ENCODE results near the gene ITIH4. TPM values are rescaled to one million over a fixed set of nuclear protein-coding genes. Genes with fewer than 3 reads are reported as not detected.

ITIH4 gene
- total and polyA plus RNA-seq, 2 of the 13 experiments (the other 11 are each of a cell fraction or from before 2014, with no cell fraction given), result 2.7 to 5.3 TPM

DNA sequence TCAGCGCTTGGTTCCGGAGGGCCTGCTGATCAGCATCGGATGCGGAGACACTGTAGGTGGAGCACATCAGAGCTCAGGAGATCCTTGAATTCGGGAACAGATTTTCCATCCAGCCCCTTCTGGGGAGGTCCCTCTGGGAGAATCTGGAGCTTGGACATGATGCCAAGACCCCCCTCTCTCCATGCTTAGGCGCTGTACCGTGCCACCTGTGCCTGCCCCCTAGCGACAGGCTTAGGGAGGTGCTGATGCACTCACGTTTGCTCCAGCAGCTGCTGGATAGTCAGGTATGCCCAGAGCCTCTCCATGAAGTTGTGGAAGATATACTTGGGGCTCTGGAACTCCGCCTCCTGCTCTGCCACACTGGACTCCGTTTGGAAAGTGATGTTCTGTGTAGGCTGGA, 9.7 kb downstream of the ITIH4 start (continued):
- TF ChIP-seq, protein P1, sequence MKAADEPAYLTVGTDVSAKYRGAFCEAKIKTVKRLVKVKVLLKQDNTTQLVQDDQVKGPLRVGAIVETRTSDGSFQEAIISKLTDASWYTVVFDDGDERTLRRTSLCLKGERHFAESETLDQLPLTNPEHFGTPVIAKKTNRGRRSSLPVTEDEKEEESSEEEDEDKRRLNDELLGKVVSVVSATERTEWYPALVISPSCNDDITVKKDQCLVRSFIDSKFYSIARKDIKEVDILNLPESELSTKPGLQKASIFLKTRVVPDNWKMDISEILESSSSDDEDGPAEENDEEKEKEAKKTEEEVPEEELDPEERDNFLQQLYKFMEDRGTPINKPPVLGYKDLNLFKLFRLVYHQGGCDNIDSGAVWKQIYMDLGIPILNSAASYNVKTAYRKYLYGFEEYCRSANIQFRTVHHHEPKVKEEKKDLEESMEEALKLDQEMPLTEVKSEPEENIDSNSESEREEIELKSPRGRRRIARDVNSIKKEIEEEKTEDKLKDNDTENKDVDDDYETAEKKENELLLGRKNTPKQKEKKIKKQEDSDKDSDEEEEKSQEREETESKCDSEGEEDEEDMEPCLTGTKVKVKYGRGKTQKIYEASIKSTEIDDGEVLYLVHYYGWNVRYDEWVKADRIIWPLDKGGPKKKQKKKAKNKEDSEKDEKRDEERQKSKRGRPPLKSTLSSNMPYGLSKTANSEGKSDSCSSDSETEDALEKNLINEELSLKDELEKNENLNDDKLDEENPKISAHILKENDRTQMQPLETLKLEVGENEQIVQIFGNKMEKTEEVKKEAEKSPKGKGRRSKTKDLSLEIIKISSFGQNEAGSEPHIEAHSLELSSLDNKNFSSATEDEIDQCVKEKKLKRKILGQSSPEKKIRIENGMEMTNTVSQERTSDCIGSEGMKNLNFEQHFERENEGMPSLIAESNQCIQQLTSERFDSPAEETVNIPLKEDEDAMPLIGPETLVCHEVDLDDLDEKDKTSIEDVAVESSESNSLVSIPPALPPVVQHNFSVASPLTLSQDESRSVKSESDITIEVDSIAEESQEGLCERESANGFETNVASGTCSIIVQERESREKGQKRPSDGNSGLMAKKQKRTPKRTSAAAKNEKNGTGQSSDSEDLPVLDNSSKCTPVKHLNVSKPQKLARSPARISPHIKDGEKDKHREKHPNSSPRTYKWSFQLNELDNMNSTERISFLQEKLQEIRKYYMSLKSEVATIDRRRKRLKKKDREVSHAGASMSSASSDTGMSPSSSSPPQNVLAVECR (CRISPR knock-in tag; IDR thresholded peaks at IDR 0.05; ENCODE audit: borderline replicate concordance), result no peak
- TF ChIP-seq SP1 (IDR thresholded peaks at IDR 0.05) (no peak), SP1 (CRISPR knock-in tag; IDR thresholded peaks at IDR 0.05) (no peak), TOPORS (CRISPR knock-in tag; IDR thresholded peaks at IDR 0.05) (no peak), TOE1 (CRISPR knock-in tag; IDR thresholded peaks at IDR 0.05) (no peak), HDAC2 (CRISPR knock-in tag; IDR thresholded peaks at IDR 0.05) (no peak), JARID2 (CRISPR knock-in tag; IDR thresholded peaks at IDR 0.05; ENCODE audit: insufficient replicate concordance) (no peak), ZNF816 (CRISPR knock-in tag; IDR thresholded peaks at IDR 0.05; ENCODE audit: borderline replicate concordance) (no peak), RAD21 (CRISPR knock-in tag; IDR thresholded peaks at IDR 0.05) (peak; percentile 61), ZNF230 (CRISPR knock-in tag; IDR thresholded peaks at IDR 0.05) (no peak), ZBTB38 (CRISPR knock-in tag; IDR thresholded peaks at IDR 0.05) (peak; percentile 64), ZNF724P (CRISPR knock-in tag; IDR thresholded peaks at IDR 0.05; ENCODE audit: borderline replicate concordance) (no peak), STAG1 (CRISPR knock-in tag; IDR thresholded peaks at IDR 0.05) (peak; percentile 77), ZNF234 (CRISPR knock-in tag; conservative IDR thresholded peaks at IDR 0.05) (no peak), SNAI1 (CRISPR knock-in tag; IDR thresholded peaks at IDR 0.05; ENCODE audit: borderline replicate concordance) (no peak), PHF5A (CRISPR knock-in tag; IDR thresholded peaks at IDR 0.05; ENCODE audit: low read depth, unreplicated experiment) (no peak), ZFY (CRISPR knock-in tag; IDR thresholded peaks at IDR 0.05) (no peak), ZBTB21 (CRISPR knock-in tag; IDR thresholded peaks at IDR 0.05) (no peak), TBL1XR1 (IDR thresholded peaks at IDR 0.05; ENCODE audit: borderline replicate concordance, low read length, partially characterized antibody) (no peak), RXRB (CRISPR knock-in tag; IDR thresholded peaks at IDR 0.05; ENCODE audit: borderline replicate concordance) (0 out of 2 replicates have a peak, but pooled peaks have one; percentile 19), ZNF430 (CRISPR knock-in tag; IDR thresholded peaks at IDR 0.05) (no peak), HOXA3 (CRISPR knock-in tag; IDR thresholded peaks at IDR 0.05) (no peak)
- TF ChIP-seq, protein P2, sequence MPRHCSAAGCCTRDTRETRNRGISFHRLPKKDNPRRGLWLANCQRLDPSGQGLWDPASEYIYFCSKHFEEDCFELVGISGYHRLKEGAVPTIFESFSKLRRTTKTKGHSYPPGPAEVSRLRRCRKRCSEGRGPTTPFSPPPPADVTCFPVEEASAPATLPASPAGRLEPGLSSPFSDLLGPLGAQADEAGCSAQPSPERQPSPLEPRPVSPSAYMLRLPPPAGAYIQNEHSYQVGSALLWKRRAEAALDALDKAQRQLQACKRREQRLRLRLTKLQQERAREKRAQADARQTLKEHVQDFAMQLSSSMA (CRISPR knock-in tag; IDR thresholded peaks at IDR 0.05), result no peak
- TF ChIP-seq, protein P3, sequence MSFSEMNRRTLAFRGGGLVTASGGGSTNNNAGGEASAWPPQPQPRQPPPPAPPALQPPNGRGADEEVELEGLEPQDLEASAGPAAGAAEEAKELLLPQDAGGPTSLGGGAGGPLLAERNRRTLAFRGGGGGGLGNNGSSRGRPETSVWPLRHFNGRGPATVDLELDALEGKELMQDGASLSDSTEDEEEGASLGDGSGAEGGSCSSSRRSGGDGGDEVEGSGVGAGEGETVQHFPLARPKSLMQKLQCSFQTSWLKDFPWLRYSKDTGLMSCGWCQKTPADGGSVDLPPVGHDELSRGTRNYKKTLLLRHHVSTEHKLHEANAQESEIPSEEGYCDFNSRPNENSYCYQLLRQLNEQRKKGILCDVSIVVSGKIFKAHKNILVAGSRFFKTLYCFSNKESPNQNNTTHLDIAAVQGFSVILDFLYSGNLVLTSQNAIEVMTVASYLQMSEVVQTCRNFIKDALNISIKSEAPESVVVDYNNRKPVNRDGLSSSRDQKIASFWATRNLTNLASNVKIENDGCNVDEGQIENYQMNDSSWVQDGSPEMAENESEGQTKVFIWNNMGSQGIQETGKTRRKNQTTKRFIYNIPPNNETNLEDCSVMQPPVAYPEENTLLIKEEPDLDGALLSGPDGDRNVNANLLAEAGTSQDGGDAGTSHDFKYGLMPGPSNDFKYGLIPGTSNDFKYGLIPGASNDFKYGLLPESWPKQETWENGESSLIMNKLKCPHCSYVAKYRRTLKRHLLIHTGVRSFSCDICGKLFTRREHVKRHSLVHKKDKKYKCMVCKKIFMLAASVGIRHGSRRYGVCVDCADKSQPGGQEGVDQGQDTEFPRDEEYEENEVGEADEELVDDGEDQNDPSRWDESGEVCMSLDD (CRISPR knock-in tag; IDR thresholded peaks at IDR 0.05; ENCODE audit: borderline replicate concordance), result no peak

Data from HepG2 (cell line).